Activated gamma-delta T cell (primary cell): ENCODE results near the gene STMN3.
"Not testable (repeated sequence)": the region's sequence is repeated elsewhere in the genome, so short reads cannot be mapped to it uniquely, and the experiment has no call there.

Experiments
- DNase-seq: peaks from one replicate; lab custom pipeline; 2025; lab: John Stamatoyannopoulos, UW

Gene STMN3

DNA sequence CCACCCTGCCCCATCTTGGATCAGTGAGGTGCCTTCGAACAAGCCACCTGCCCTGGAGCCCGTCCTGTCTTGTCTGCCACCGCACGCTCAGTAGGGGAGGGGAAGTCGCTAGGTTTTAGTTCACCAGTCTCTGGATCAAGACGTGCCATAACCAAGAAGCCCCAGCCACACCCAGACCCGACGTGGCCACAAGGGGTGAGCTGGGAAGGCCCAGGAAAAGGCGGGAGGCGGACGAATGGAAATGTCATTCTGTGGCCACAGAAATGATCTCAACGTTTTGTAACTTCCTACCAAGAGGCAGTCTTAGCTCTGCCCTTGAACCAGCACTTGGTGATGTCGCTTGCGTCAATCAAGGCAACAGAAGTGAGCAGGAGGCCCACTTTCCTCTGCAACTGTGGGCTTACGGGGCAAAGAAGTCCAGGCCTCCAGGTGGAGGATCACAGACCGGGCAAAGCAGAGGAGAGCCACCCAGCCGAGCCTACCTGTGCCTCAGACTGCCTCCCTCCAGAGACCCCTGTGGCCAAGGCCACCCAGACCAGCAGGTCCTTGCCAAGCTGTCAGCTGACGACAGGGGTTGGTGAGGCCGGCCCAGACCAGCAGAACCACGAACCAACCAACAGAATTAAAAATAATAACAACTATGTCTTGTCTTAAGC is 40.8 kb downstream of the STMN3 start:
- DNase-seq = no peak

DNA sequence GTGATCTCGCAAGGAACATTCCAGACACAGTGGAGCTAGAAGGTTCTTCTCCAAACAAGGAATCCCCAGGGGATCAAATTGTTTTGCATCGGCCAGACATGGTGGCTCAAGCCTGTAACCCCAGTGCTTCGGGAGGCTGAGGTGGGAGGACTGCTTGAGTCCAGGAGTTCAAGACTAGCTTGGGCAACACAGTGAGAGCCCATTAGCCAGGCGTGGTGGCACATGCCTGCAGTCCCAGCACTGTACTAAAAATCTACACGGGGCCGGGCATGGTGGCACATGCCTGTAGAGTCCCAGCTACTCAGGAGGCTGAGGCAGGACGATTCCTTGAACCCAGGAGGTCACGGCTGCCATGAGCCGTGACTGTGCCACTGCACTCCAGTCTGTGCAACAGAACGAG is 41.6 kb downstream of the STMN3 start:
- no peak for DNase-seq

DNA sequence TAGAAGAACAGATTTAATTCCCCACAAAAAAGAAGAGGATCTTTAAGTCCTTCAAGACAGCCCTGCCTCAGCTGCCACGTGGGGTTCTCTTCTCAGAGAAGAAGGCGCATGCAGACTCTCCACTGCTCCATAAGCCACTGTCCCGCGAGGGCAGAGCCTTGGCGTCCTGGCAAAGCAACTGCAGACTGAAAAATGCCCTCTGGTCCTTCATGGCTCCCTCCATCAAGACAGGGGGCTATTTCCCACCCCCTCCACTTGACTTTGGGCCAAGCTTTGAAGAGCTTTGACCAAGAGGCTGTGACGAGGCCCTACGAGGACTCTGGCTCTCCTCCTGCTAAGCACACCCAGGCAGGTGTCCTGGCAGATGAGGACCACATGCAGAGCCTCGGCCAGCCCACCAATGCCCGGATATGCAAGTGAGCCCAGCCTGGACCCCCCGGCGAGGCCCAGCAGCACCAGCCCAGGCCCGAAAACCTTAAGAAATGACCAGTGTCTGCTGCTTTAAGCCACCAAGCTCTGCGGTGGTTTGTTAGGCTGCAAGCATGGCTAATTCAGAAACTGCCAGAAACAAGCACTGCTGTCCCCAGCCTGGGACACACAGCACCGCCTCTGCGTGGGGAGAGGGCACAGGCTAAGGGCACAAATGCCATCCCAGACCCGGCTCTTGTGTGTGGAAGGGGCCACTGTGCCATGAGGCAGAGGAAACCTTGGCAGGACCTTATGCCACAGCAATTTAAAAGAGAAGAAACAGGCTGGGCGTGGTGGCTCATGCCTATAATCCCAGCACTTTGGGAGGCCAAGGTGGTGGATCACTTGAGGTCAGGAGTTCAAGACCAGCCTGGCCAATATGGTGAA is 42.4 kb downstream of the STMN3 start:
- no peak for DNase-seq

GRCh38 chr20:63606686-63607085 is 46.5 kb downstream of the STMN3 start:
- DNase-seq = no peak

GRCh38 chr20:63602321-63602720 is 50.9 kb downstream of the STMN3 start:
- no peak for DNase-seq

- not testable (repeated sequence) for DNase-seq
Observed at GRCh38 chr20:63601679-63602078, 51.5 kb downstream of the STMN3 start.

GRCh38 chr20:63599396-63600050 is 53.7 kb downstream of the STMN3 start:
- DNase-seq = no peak

GRCh38 chr20:63598479-63599395 is 54.5 kb downstream of the STMN3 start:
- no peak for DNase-seq

DNA sequence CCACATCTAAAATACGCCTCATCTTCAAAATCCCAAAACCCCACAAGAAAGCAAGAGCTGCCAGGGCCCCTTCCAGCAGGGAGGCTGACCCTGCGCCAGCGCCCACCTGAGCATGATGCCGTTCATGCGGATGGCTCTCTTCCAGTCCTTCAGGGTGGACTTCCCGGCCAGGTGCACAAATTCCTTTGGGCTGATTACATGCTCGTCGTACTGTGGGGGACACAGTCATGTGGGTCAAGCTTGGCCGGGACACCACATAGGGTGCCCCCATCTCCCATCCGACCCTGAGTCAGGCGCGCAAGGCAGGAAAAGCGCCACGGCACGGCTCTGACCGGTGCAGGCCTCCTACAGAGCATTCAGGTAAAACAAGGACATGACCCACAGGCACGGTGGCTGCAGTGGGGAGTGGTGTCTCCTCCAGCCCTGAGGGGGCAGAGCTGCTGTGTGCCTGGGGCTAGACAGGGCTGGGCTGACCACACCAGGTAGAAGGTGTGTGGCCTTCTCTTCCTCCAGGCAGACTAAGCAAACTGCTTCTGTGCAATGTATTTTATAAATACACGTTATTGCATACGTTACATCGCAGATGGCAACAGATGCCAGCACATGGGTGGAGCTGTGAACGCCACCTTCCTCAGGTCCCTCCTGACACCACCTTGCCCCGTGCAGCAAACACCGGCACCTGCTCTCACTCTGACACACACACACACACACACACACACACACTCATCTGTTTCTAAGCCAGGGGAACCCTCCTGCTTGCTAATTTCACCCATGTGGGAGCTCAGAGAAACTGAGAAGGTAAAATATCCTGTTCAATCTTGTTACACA is 55.4 kb downstream of the STMN3 start:
- DNase-seq = no peak

DNA sequence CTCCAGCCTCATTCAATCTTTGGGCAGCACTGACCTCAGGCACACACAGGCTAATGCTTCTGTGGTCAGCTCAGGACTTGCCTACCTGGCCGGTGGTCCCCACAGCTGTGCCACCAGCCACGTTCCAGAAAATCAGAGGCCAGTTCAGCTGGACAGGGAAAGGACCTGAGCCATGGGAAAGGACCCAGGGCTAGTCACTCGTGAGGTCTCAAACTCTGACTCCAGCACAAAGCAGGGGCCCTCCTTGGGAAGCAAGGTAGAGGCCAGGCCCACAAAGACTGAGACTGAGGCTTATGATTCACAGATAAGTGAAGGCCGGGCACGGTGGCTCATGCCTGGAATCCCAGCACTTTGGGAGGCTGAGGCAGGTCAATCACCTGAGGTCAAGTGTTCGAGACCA is 56.8 kb downstream of the STMN3 start:
- DNase-seq = no peak

- DNase-seq = no peak
Observed at GRCh38 chr20:63595416-63596127, 57.7 kb downstream of the STMN3 start.

DNA sequence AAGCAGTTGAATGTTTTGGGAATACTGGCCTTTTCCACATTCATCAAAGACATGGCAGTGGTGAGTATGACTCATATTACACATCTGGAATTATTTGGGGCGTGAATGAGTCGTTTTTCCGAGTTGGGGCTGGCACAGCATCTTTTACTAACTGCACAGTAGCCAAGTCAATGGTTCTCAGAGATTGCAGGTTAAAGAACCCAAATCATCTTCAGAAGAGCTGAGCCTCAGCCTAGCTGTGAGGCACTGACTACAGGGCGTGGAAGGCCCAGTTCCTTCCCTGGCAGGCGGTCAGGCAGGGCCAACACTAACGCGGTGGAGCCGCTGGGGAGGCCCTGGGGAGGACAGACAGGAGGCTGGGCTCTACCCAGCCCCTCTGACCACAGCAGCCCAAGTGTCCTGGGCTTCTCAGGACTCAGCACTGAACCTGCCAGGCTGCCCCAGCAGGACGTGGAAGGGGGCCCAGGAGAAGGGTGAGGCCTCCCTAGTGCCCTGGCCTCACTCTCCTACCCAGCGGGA is 59.1 kb downstream of the STMN3 start:
- no peak for DNase-seq

- DNase-seq = no peak
Observed at GRCh38 chr20:63592661-63593060, 60.6 kb downstream of the STMN3 start.

DNA sequence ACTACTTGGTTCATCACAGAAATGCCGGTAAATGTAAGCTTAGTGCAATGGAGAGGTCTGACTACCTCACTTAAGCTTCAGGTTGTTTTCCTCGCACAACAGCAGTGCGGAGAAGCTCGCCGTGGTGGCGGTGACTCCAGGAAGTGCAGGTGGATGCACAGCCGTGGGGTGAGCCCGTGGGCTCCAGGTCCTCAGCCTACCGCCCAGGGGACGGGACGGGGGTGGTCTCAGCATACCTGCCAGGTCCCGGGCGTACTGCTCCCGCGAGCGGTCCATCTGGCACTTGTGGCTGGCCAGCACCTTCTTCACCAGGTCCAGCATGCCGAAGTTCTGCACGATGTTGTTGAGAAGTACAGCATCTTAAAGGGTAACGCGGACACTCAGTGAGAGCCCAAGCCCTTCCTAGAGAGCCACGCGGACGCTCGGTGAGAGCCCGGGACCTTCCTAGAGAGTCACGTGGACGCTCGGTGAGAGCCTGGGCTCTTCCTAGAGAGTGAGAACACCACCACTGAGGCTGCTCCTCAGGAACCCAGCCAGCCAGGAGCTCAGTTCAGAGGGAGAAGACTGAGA is 61.4 kb downstream of the STMN3 start:
- DNase-seq = no peak

DNA sequence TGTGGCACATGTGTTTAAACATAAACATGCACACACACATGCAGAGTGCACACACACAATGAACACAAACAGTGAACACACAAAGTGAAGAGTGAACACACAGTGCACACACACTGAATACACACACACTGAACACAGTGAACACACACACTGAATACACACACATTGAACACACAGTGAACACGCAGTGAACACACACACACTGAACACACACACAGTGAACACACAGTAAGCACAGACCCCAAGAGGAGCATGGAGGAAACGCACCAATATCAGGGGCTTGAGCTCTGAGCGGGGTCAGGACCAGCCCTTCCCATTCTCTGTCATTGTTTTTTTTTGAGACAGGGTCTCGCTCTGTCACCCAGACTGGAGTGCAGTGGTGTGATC is 62.1 kb downstream of the STMN3 start:
- no peak for DNase-seq

- no peak for DNase-seq
Observed at GRCh38 chr20:63590218-63591146, 62.7 kb downstream of the STMN3 start.
